ENCODE measurements around the gene ELAVL1. TPM values are rescaled to one million over a fixed set of nuclear protein-coding genes. Genes with fewer than 3 reads are reported as not detected.
A peak's percentile ranks its signal among the peaks of the same experiment; 100 is the strongest.

ELAVL1 gene
- total and polyA plus RNA-seq, 2 of the 13 experiments (the other 11 are each of a cell fraction or from before 2014, with no cell fraction given) = 27.9 to 38.4 TPM

DNA sequence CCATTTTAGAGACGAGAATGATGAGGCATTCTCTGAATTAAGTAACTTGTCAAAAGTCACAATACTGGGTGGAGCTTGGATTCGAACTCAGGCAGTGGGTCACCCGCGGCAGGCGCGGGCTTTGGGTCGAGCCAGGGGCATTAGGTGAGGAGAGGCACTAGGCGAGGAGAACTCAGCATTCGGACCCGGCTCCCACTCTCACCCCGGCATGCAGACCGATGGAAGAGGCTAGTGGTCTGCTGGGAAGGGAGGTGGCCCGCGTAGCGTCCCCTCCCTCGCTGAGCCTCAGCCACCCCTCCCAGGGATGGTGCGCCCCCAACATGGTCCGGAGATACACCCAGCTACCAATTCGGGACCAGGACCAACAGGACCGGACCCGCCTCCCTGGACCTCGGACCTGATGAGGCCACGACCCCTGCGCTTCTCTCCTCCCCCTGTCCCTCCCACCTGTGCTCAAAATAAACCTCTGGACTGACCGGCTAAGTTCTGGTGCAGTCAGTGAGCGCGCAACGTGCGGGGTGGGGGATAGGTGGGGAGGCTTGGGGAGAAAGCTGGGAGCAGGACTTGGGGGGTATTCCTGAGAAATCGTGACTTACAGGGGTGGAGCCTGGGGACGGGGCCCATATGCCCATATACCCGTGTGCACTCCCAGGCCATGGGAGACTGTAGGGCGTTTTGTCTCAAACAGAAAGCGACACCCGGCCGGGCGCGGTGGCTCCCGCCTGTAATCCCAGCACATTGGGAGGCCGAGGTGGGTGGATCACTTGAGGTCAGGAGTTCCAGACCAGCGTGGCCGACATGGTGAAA, 86.6 kb downstream of the ELAVL1 start (continued):
- TF ChIP-seq MXI1 (IDR thresholded peaks at IDR 0.05; ENCODE audit: borderline replicate concordance, low read depth, low read length) (peak; percentile 49; the same call in 1 of the 3 replicates), ZNF607 (CRISPR knock-in tag; IDR thresholded peaks at IDR 0.05; ENCODE audit: borderline replicate concordance) (peak; percentile 94), HOXA5 (CRISPR knock-in tag; IDR thresholded peaks at IDR 0.05) (no peak), CTCF (CRISPR knock-in tag; IDR thresholded peaks at IDR 0.05) (peak; percentile 39), ZNF331 (CRISPR knock-in tag; IDR thresholded peaks at IDR 0.05) (peak; percentile 16; the same call in 1 of the 2 replicates), ZNF451 (CRISPR knock-in tag; IDR thresholded peaks at IDR 0.05) (0 out of 2 replicates have a peak, but pooled peaks have one; percentile 80), HNRNPUL1 (IDR thresholded peaks at IDR 0.05; ENCODE audit: low read depth, low read length) (no peak), CHD4 (IDR thresholded peaks at IDR 0.05; ENCODE audit: borderline replicate concordance, low read length) (peak; percentile 88; the same call in 1 of the 2 replicates), HNF4G (IDR thresholded peaks at IDR 0.05; ENCODE audit: borderline replicate concordance, low read depth, low read length) (peak; percentile 90), HNF4G (CRISPR knock-in tag; IDR thresholded peaks at IDR 0.05; ENCODE audit: borderline replicate concordance, low read depth) (peak; percentile 35; the same call in 1 of the 2 replicates), HDAC2 (CRISPR knock-in tag; IDR thresholded peaks at IDR 0.05) (peak; percentile 35), ZNF264 (CRISPR knock-in tag; IDR thresholded peaks at IDR 0.05) (0 out of 2 replicates have a peak, but pooled peaks have one; percentile 19), HNF4A (CRISPR knock-in tag; IDR thresholded peaks at IDR 0.05) (peak; percentile 92), ZNF407 (CRISPR knock-in tag; IDR thresholded peaks at IDR 0.05; ENCODE audit: not compliant biosample characterization) (peak; percentile 31)
- TF ChIP-seq, protein P1, sequence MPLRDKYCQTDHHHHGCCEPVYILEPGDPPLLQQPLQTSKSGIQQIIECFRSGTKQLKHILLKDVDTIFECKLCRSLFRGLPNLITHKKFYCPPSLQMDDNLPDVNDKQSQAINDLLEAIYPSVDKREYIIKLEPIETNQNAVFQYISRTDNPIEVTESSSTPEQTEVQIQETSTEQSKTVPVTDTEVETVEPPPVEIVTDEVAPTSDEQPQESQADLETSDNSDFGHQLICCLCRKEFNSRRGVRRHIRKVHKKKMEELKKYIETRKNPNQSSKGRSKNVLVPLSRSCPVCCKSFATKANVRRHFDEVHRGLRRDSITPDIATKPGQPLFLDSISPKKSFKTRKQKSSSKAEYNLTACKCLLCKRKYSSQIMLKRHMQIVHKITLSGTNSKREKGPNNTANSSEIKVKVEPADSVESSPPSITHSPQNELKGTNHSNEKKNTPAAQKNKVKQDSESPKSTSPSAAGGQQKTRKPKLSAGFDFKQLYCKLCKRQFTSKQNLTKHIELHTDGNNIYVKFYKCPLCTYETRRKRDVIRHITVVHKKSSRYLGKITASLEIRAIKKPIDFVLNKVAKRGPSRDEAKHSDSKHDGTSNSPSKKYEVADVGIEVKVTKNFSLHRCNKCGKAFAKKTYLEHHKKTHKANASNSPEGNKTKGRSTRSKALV (CRISPR knock-in tag; IDR thresholded peaks at IDR 0.05) = 0 out of 2 replicates have a peak, but pooled peaks have one; percentile 35
- TF ChIP-seq, protein P2, sequence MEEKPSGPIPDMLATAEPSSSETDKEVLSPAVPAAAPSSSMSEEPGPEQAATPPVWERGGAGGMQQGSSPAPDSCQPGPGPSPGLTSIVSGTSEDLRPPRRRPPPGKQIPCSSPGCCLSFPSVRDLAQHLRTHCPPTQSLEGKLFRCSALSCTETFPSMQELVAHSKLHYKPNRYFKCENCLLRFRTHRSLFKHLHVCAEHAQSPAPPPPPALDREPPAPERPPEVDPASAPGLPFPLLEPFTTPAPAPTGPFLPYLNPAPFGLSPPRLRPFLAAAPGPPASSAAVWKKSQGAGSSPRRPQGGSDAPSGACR (CRISPR knock-in tag; IDR thresholded peaks at IDR 0.05) = 0 out of 2 replicates have a peak, but pooled peaks have one; percentile 12
